CD8-positive, alpha-beta memory T cell (primary cell): ENCODE data around the gene TCAF1. TPM values are rescaled to one million over a fixed set of nuclear protein-coding genes. Genes with fewer than 3 reads are reported as not detected.
"Not testable (repeated sequence)": the region's sequence is repeated elsewhere in the genome, so short reads cannot be mapped to it uniquely, and the experiment has no call there.

Experiments used
- CTCF ChIA-PET: fragments of 350-600 bp; sonication (Branson Sonifier 250); formaldehyde crosslinking; loops from one replicate; lab custom pipeline; 2021; ENCODE audit warnings: antibody characterized with exemption; lab: Charles Lee
- POLR2A ChIA-PET: fragments of 350-600 bp; sonication (Branson Sonifier 250); formaldehyde crosslinking; loops from one replicate; lab custom pipeline; 2021; ENCODE audit warnings: antibody characterized with exemption; lab: Charles Lee
- DNase-seq, 5 donors: peaks; one replicate each; pipeline versions ENCODE4 v3.0.0 to v3.0.0-alpha.2; 2020 to 2022; ENCODE audit warnings: mixed read lengths in 1 of 5
- H3K27ac ChIP-seq: one replicate; pipeline ENCODE4 v1.7.0; 2013; ENCODE audit warnings: low read depth, mild to moderate bottlenecking, low read length, moderate library complexity
- H3K27me3 ChIP-seq: 2 replicates; pipeline ENCODE4 v1.7.0; 2013; ENCODE audit warnings: low read length, mild to moderate bottlenecking; ENCODE audit not compliant: insufficient read depth, poor library complexity, severe bottlenecking
- H3K36me3 ChIP-seq: 2 replicates; pipeline ENCODE4 v1.7.0; 2013; ENCODE audit warnings: mild to moderate bottlenecking, low read length, moderate library complexity; ENCODE audit not compliant: insufficient read depth
- H3K4me1 ChIP-seq: 2 replicates; pipeline ENCODE4 v1.7.0; 2013; ENCODE audit warnings: mild to moderate bottlenecking, low read length, moderate library complexity; ENCODE audit not compliant: insufficient read depth
- H3K4me3 ChIP-seq: 2 replicates; pipeline ENCODE4 v1.7.0; 2013; ENCODE audit warnings: mild to moderate bottlenecking, low read length
- H3K9me3 ChIP-seq: 2 replicates; pipeline ENCODE4 v1.7.0; 2013; ENCODE audit warnings: mild to moderate bottlenecking, low read length
- H3K27ac Mint-ChIP-seq, 8 donors: one replicate each; pipeline ENCODE4 v1.8.0; 2020 to 2021; ENCODE audit warnings: mixed read lengths in 8 of 8, mild to moderate bottlenecking in 6 of 8, inconsistent platforms in 3 of 8, moderate library complexity in 3 of 8
- H3K27me3 Mint-ChIP-seq, 2 donors: one replicate each; pipeline ENCODE4 v1.8.0; 2020 to 2021; ENCODE audit warnings: mixed read lengths in 2 of 2, mild to moderate bottlenecking in 1 of 2, moderate library complexity in 1 of 2
- H3K36me3 Mint-ChIP-seq, 3 donors: one replicate each; pipeline ENCODE4 v1.8.0; 2020 to 2021; ENCODE audit warnings: mixed read lengths in 3 of 3, inconsistent platforms in 1 of 3, mild to moderate bottlenecking in 1 of 3
- H3K4me1 Mint-ChIP-seq, 3 donors: one replicate each; pipeline ENCODE4 v1.8.0; 2020 to 2021; ENCODE audit warnings: mixed read lengths in 3 of 3, inconsistent platforms in 1 of 3, mild to moderate bottlenecking in 1 of 3
- H3K4me3 Mint-ChIP-seq, 7 donors: one replicate each; pipeline ENCODE4 v1.8.0; 2020 to 2021; ENCODE audit warnings: mixed read lengths in 7 of 7, mild to moderate bottlenecking in 6 of 7, moderate library complexity in 4 of 7, inconsistent platforms in 2 of 7
- H3K9me3 Mint-ChIP-seq, 5 donors: one replicate each; pipeline ENCODE4 v1.8.0; 2020 to 2022; ENCODE audit warnings: mixed read lengths in 5 of 5, mild to moderate bottlenecking in 3 of 5, moderate library complexity in 2 of 5, inconsistent platforms in 1 of 5
- polyA plus RNA-seq: library from polyadenylated mRNA; unstranded; fragments of 300-500 nt; fragmentation: Illumina TruSeq; gene quantifications from one replicate; pipeline ENCODE4 v1.2.3, GENCODE V29; 2021
- total RNA-seq, 2 experiments: library from RNA; stranded (reverse); gene quantifications; one replicate each; pipeline ENCODE4 v1.2.3, GENCODE V29; 2021

Gene TCAF1
- total and polyA plus RNA-seq, 3 experiments from 2014 or later, result 11.8 to 15.0 (median 13.6) TPM

DNA sequence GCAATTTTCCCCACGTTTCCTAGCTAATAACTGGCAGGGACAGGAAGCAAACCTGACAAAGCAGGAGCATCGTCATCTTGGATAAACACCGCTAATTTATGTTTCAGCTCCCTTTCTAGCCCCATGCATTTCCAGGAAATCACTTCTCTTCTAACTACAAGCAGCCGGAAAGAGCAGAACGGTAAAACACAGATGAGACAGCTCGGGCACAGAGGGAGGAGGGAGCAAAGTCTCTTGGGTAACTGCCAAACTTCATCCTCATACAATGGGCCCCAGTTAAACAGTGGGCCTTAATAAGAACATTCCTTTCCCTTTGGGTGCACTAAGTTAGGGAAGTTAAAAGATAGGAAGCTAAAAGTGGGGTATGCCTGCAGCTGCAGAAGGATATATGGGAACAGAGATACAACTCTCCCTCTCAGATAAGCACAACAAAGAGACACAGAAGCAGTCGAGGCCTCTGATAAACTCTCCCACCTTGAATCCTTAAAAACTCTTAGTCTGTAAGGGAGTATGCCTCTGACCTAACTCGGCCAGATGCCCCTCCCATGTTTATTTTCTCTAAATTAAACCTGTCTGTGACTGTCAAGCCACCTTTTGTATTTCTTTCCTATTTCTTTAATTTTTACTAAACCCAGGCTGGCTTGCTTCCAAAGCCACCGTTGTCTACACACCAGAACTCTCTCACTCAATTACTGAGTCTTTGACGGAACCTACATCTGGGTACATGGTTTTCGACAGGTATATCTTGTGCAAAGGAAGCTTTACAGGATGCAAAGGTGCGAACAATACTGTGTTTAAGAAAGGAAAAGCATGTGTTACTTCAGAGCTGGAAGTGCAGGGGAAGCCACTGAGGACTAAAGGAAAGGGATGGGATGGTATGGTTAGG lies 80.3 kb downstream of the TCAF1 start:
- CTCF ChIA-PET, H3K27me3 ChIP-seq, H3K27ac ChIP-seq, H3K4me3 ChIP-seq, H3K36me3 ChIP-seq, H3K27ac Mint-ChIP-seq, H3K4me3 Mint-ChIP-seq, H3K9me3 Mint-ChIP-seq, H3K36me3 Mint-ChIP-seq, H3K9me3 ChIP-seq, H3K27me3 Mint-ChIP-seq, POLR2A ChIA-PET, H3K4me1 Mint-ChIP-seq, H3K4me1 ChIP-seq: not testable (repeated sequence)
- peak in 1 of 5 donors; percentile 5 for DNase-seq

GRCh38 chr7:143817873-143818272 lies 84.1 kb downstream of the TCAF1 start:
- H3K4me1 ChIP-seq, DNase-seq, CTCF ChIA-PET, H3K27me3 Mint-ChIP-seq, H3K36me3 Mint-ChIP-seq, H3K27me3 ChIP-seq, H3K9me3 Mint-ChIP-seq, H3K4me3 Mint-ChIP-seq, H3K4me1 Mint-ChIP-seq, H3K9me3 ChIP-seq, POLR2A ChIA-PET, H3K27ac ChIP-seq, H3K36me3 ChIP-seq, H3K4me3 ChIP-seq, H3K27ac Mint-ChIP-seq: not testable (repeated sequence)

DNA sequence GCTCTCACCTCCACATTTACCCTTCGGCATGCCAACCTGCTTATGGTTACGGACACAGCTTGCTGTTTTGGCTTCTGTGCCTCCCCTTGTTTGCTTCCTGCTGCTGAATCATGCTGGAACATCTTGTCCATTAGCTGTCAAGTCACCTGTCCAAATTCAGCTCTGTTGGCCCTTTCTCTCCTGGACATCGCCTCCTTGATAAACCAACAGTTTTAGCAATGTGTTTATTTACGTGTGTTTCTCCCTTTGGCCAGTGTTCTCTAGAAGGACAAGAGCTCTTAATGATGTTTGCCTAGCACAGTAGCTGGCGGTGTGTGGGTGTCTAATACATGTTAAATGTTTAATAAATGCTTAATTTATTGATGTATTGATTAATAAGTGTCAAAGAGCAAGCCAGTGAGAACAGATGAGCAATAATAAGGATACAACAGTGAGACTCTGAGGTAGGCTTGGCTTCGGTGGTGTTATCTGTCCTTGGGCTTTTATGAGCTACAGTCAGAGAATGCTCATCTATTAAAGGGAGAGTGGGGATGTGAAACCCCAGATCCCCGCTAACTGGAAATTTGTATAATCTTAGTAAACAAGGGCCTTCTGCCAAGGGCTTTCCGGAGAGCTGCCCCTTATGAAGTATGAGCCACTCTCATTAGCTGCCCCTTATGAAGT lies 85.4 kb downstream of the TCAF1 start:
- H3K36me3 Mint-ChIP-seq, H3K4me3 Mint-ChIP-seq, CTCF ChIA-PET, H3K4me1 ChIP-seq, H3K36me3 ChIP-seq, H3K9me3 Mint-ChIP-seq, POLR2A ChIA-PET, H3K27ac Mint-ChIP-seq, DNase-seq, H3K4me3 ChIP-seq, H3K27ac ChIP-seq, H3K4me1 Mint-ChIP-seq, H3K27me3 Mint-ChIP-seq, H3K9me3 ChIP-seq, H3K27me3 ChIP-seq: not testable (repeated sequence)

DNA sequence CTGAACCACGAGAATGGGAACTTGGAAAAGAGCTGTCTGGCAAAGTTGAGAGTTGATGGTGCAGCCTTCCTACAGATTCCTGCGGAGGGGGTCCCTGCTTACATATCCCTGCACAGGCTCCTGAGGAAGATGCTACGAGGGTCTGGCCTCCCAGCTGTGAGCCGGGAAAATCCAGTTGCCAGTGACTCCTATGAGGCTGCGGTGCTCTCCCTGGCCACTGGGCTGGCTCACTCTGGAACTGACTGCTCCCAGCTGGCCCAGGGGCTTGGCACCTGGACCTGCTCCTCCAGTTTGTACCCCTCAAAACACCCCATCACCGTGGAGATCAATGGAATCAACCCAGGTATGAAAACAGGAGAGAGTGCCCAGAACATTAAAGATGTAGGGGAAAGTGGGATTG lies 91.3 kb downstream of the TCAF1 start:
- H3K27me3 ChIP-seq, POLR2A ChIA-PET, H3K36me3 ChIP-seq, DNase-seq, H3K4me3 ChIP-seq, H3K27me3 Mint-ChIP-seq, H3K9me3 ChIP-seq, H3K4me3 Mint-ChIP-seq, H3K27ac Mint-ChIP-seq, H3K9me3 Mint-ChIP-seq, H3K36me3 Mint-ChIP-seq, H3K4me1 ChIP-seq, CTCF ChIA-PET, H3K4me1 Mint-ChIP-seq, H3K27ac ChIP-seq: not testable (repeated sequence)

DNA sequence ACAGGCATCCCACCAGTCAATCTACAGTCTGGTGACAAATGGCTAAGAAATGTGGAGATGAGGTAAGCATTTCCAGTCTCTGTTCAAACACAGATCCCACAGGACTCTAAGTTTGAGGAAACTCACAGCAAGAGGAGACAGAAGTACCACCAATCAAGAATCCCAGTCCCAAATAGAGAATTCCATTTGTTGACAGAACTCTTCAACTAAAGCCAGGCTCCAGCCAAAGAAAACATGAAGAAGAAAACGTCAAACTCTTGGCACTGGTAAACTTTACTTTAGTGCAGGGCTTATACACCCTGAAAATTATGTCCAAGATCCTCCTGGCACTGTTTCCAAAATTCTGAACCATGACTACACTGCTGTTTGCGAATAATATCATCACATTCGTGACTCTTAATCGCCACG lies 95.3 kb downstream of the TCAF1 start:
- H3K27me3 Mint-ChIP-seq, H3K27me3 ChIP-seq, H3K4me3 Mint-ChIP-seq, DNase-seq, H3K4me1 ChIP-seq, H3K9me3 ChIP-seq, CTCF ChIA-PET, H3K27ac ChIP-seq, H3K27ac Mint-ChIP-seq, POLR2A ChIA-PET, H3K36me3 Mint-ChIP-seq, H3K36me3 ChIP-seq, H3K4me1 Mint-ChIP-seq, H3K4me3 ChIP-seq, H3K9me3 Mint-ChIP-seq: not testable (repeated sequence)

Other genes starting within 250 kb of the TCAF1 start
- gene CTAGE6, start 144.5 kb downstream of the TCAF1 start, total RNA-seq, result under 1 TPM; 0.26 to 0.60 TPM
- not detected for gene CTAGE6, start 144.5 kb downstream of the TCAF1 start, polyA plus RNA-seq
- not detected for gene OR2F2, start 33.1 kb upstream of the TCAF1 start, total RNA-seq
- gene OR2F2, start 33.1 kb upstream of the TCAF1 start, polyA plus RNA-seq, result not detected
- gene OR2F1, start 52.7 kb upstream of the TCAF1 start, total RNA-seq, result not detected
- not detected for gene OR2F1, start 52.7 kb upstream of the TCAF1 start, polyA plus RNA-seq
- not detected for gene OR6B1, start 98.1 kb upstream of the TCAF1 start, total RNA-seq
- not detected for gene OR6B1, start 98.1 kb upstream of the TCAF1 start, polyA plus RNA-seq
- not detected for gene OR2A5, start 146.8 kb upstream of the TCAF1 start, total RNA-seq
- gene OR2A5, start 146.8 kb upstream of the TCAF1 start, polyA plus RNA-seq, result not detected
- not detected for gene OR2A25, start 167.6 kb upstream of the TCAF1 start, total RNA-seq
- not detected for gene OR2A25, start 167.6 kb upstream of the TCAF1 start, polyA plus RNA-seq
- not detected for gene OR2A12, start 184.1 kb upstream of the TCAF1 start, total RNA-seq
- not detected for gene OR2A12, start 184.1 kb upstream of the TCAF1 start, polyA plus RNA-seq
- gene OR2A2, start 207.4 kb upstream of the TCAF1 start, total RNA-seq, result not detected
- not detected for gene OR2A2, start 207.4 kb upstream of the TCAF1 start, polyA plus RNA-seq
- gene OR2A14, start 221.0 kb upstream of the TCAF1 start, total RNA-seq, result not detected
- gene OR2A14, start 221.0 kb upstream of the TCAF1 start, polyA plus RNA-seq, result not detected